ENCODE results near the gene ILKAP. TPM values are rescaled to one million over a fixed set of nuclear protein-coding genes. Genes with fewer than 3 reads are reported as not detected.

ILKAP gene
- polyA plus RNA-seq, 1 donor = 47.1 TPM

- no peak overlapping the region for H3K4me3 ChIP-seq (ENCODE audit: low read length)
- no peaks in the 10 kb centered on the region for H3K9me3 ChIP-seq (ENCODE audit: control insufficient read depth, low read depth, low read length)
- no peak overlapping the region for H3K27ac ChIP-seq (ENCODE audit: low read length)
- no peaks in the 10 kb centered on the region for H3K27me3 ChIP-seq (ENCODE audit: control insufficient read depth, insufficient read depth, low read length)
- DNase-seq = no peak
- no peaks in the 10 kb centered on the region for H3K36me3 ChIP-seq (ENCODE audit: control insufficient read depth, insufficient read depth, low read length)
- H3K4me1 ChIP-seq (ENCODE audit: control insufficient read depth, insufficient read depth, low read length) = no peaks in the 10 kb centered on the region
- no CpG with 5 or more reads among the region's 15 CpGs for WGBS (ENCODE audit: insufficient coverage, low lambda C conversion rate)
Measured at GRCh38 chr2:238135601-238136150, 67.8 kb downstream of the ILKAP start.

- H3K4me1 ChIP-seq (ENCODE audit: control insufficient read depth, insufficient read depth, low read length) = no peaks in the 10 kb centered on the region
- H3K27me3 ChIP-seq (ENCODE audit: control insufficient read depth, insufficient read depth, low read length) = no peaks in the 10 kb centered on the region
- no CpG with 5 or more reads among the region's 11 CpGs for WGBS (ENCODE audit: insufficient coverage, low lambda C conversion rate)
- no peak for DNase-seq
- no peaks in the 10 kb centered on the region for H3K9me3 ChIP-seq (ENCODE audit: control insufficient read depth, low read depth, low read length)
- no peaks in the 10 kb centered on the region for H3K36me3 ChIP-seq (ENCODE audit: control insufficient read depth, insufficient read depth, low read length)
- H3K27ac ChIP-seq (ENCODE audit: low read length) = no peak overlapping the region
- no peak overlapping the region for H3K4me3 ChIP-seq (ENCODE audit: low read length)
Measured at GRCh38 chr2:238134393-238134785, 69.1 kb downstream of the ILKAP start.

GRCh38 chr2:238133499-238134392 is 69.7 kb downstream of the ILKAP start:
- WGBS (ENCODE audit: insufficient coverage, low lambda C conversion rate) = 60% methylated on average over 1 of the region's 14 CpGs
- Histone ChIP-seq H3K36me3 (ENCODE audit: control insufficient read depth, insufficient read depth, low read length) (no peaks in the 10 kb centered on the region), H3K27me3 (ENCODE audit: control insufficient read depth, insufficient read depth, low read length) (no peaks in the 10 kb centered on the region), H3K9me3 (ENCODE audit: control insufficient read depth, low read depth, low read length) (no peaks in the 10 kb centered on the region), H3K4me3 (ENCODE audit: low read length) (no peak overlapping the region), H3K4me1 (ENCODE audit: control insufficient read depth, insufficient read depth, low read length) (no peaks in the 10 kb centered on the region), H3K27ac (ENCODE audit: low read length) (no peak overlapping the region)
- no peak for DNase-seq

GRCh38 chr2:238132463-238133450 is 70.7 kb downstream of the ILKAP start:
- DNase-seq = no peak
- Histone ChIP-seq H3K36me3 (ENCODE audit: control insufficient read depth, insufficient read depth, low read length) (no peaks in the 10 kb centered on the region), H3K4me3 (ENCODE audit: low read length) (no peak overlapping the region), H3K27me3 (ENCODE audit: control insufficient read depth, insufficient read depth, low read length) (no peaks in the 10 kb centered on the region), H3K27ac (ENCODE audit: low read length) (no peak overlapping the region), H3K4me1 (ENCODE audit: control insufficient read depth, insufficient read depth, low read length) (peaks cover 2% of the 10 kb centered on the region), H3K9me3 (ENCODE audit: control insufficient read depth, low read depth, low read length) (no peaks in the 10 kb centered on the region)
- WGBS (ENCODE audit: insufficient coverage, low lambda C conversion rate) = no CpG with 5 or more reads among the region's 23 CpGs

GRCh38 chr2:238131761-238132462 is 71.6 kb downstream of the ILKAP start:
- no peaks in the 10 kb centered on the region for H3K27me3 ChIP-seq (ENCODE audit: control insufficient read depth, insufficient read depth, low read length)
- no peaks in the 10 kb centered on the region for H3K36me3 ChIP-seq (ENCODE audit: control insufficient read depth, insufficient read depth, low read length)
- H3K27ac ChIP-seq (ENCODE audit: low read length) = no peak overlapping the region
- no peaks in the 10 kb centered on the region for H3K9me3 ChIP-seq (ENCODE audit: control insufficient read depth, low read depth, low read length)
- WGBS (ENCODE audit: insufficient coverage, low lambda C conversion rate) = no CpG with 5 or more reads among the region's 14 CpGs
- H3K4me1 ChIP-seq (ENCODE audit: control insufficient read depth, insufficient read depth, low read length) = peaks cover 3% of the 10 kb centered on the region
- H3K4me3 ChIP-seq (ENCODE audit: low read length) = no peak overlapping the region
- no peak for DNase-seq

GRCh38 chr2:238130696-238131628 is 72.5 kb downstream of the ILKAP start:
- Histone ChIP-seq H3K4me3 (ENCODE audit: low read length) (no peak overlapping the region), H3K27ac (ENCODE audit: low read length) (no peak overlapping the region), H3K27me3 (ENCODE audit: control insufficient read depth, insufficient read depth, low read length) (no peaks in the 10 kb centered on the region), H3K9me3 (ENCODE audit: control insufficient read depth, low read depth, low read length) (peaks cover 7% of the 10 kb centered on the region), H3K4me1 (ENCODE audit: control insufficient read depth, insufficient read depth, low read length) (peaks cover 3% of the 10 kb centered on the region), H3K36me3 (ENCODE audit: control insufficient read depth, insufficient read depth, low read length) (no peaks in the 10 kb centered on the region)
- no CpG with 5 or more reads among the region's 68 CpGs for WGBS (ENCODE audit: insufficient coverage, low lambda C conversion rate)
- no peak for DNase-seq

- no peaks in the 10 kb centered on the region for H3K36me3 ChIP-seq (ENCODE audit: control insufficient read depth, insufficient read depth, low read length)
- H3K27ac ChIP-seq (ENCODE audit: low read length) = no peak overlapping the region
- no peaks in the 10 kb centered on the region for H3K27me3 ChIP-seq (ENCODE audit: control insufficient read depth, insufficient read depth, low read length)
- DNase-seq = no peak
- H3K9me3 ChIP-seq (ENCODE audit: control insufficient read depth, low read depth, low read length) = peaks cover 8% of the 10 kb centered on the region
- no CpG with 5 or more reads among the region's 28 CpGs for WGBS (ENCODE audit: insufficient coverage, low lambda C conversion rate)
- H3K4me1 ChIP-seq (ENCODE audit: control insufficient read depth, insufficient read depth, low read length) = peaks cover 3% of the 10 kb centered on the region
- no peak overlapping the region for H3K4me3 ChIP-seq (ENCODE audit: low read length)
Measured at GRCh38 chr2:238130111-238130695, 73.3 kb downstream of the ILKAP start.

GRCh38 chr2:238129166-238130010 is 74.1 kb downstream of the ILKAP start:
- no CpG with 5 or more reads among the region's 22 CpGs for WGBS (ENCODE audit: insufficient coverage, low lambda C conversion rate)
- Histone ChIP-seq H3K27me3 (ENCODE audit: control insufficient read depth, insufficient read depth, low read length) (no peaks in the 10 kb centered on the region), H3K4me1 (ENCODE audit: control insufficient read depth, insufficient read depth, low read length) (peaks cover 3% of the 10 kb centered on the region), H3K9me3 (ENCODE audit: control insufficient read depth, low read depth, low read length) (peaks cover 8% of the 10 kb centered on the region), H3K4me3 (ENCODE audit: low read length) (no peak overlapping the region), H3K36me3 (ENCODE audit: control insufficient read depth, insufficient read depth, low read length) (no peaks in the 10 kb centered on the region), H3K27ac (ENCODE audit: low read length) (no peak overlapping the region)
- no peak for DNase-seq

Data from large intestine (tissue), 3 donors.